Neural cell (in vitro differentiated cells): Measurements from ENCODE around the gene HES3. TPM values are rescaled to one million over a fixed set of nuclear protein-coding genes. Genes with fewer than 3 reads are reported as not detected.
A peak's percentile ranks its signal among the peaks of the same experiment; 100 is the strongest.

Source experiments
- H2AFZ ChIP-seq: fragments of 200-600, 300-800 bp; sonication (generic), shearing (Covaris generic); 2 replicates; pipeline ENCODE4 v1.6.0; 2014; ENCODE audit warnings: low read depth, mild to moderate bottlenecking, antibody characterized with exemption, low read length, moderate library complexity
- H3F3A ChIP-seq: fragments of 200-600 bp; shearing (Covaris generic); 2 replicates; pipeline ENCODE4 v1.6.1; 2016; ENCODE audit warnings: mild to moderate bottlenecking, moderate library complexity, mixed read lengths, antibody characterized with exemption, low read length; ENCODE audit not compliant: insufficient read depth, poor library complexity, severe bottlenecking
- H3K27ac ChIP-seq: fragments of 200-600, 300-800 bp; sonication (generic), shearing (Covaris generic); 2 replicates; pipeline ENCODE4 v1.5.1; 2014; ENCODE audit warnings: mild to moderate bottlenecking, low read length, moderate library complexity
- H3K27me3 ChIP-seq: fragments of 300-800, 200-600 bp; sonication (generic), shearing (Covaris generic); 2 replicates; pipeline ENCODE4 v1.6.0; 2014; ENCODE audit warnings: mild to moderate bottlenecking, low read depth, low read length, moderate library complexity; ENCODE audit not compliant: insufficient read depth
- H3K36me3 ChIP-seq: fragments of 300-800, 200-600 bp; sonication (generic), shearing (Covaris generic); 2 replicates; pipeline ENCODE4 v1.5.1; 2014; ENCODE audit warnings: mild to moderate bottlenecking, antibody characterized with exemption, low read length, moderate library complexity; ENCODE audit not compliant: insufficient read depth
- H3K4me2 ChIP-seq: fragments of 300-800, 200-600 bp; sonication (generic), shearing (Covaris generic); 2 replicates; pipeline ENCODE4 v1.6.0; 2014; ENCODE audit warnings: mild to moderate bottlenecking, low read length
- H3K4me3 ChIP-seq: fragments of 300-800, 200-600 bp; sonication (generic), shearing (Covaris generic); 2 replicates; pipeline ENCODE4 v1.5.1; 2014; ENCODE audit warnings: mild to moderate bottlenecking, low read length, moderate library complexity
- H3K79me2 ChIP-seq: fragments of 200-600 bp; shearing (Covaris generic); replicated peaks from 2 replicates; pipeline ENCODE4 v1.6.0; 2014; ENCODE audit warnings: mild to moderate bottlenecking, low read length, moderate library complexity; ENCODE audit not compliant: insufficient read depth
- H3K9ac ChIP-seq: fragments of 300-800, 200-600 bp; sonication (generic), shearing (Covaris generic); 2 replicates; pipeline ENCODE4 v1.6.1; 2016; ENCODE audit warnings: mild to moderate bottlenecking, low read length, mixed read lengths
- H3K9me2 ChIP-seq: fragments of 200-600 bp; shearing (Covaris generic); 2 replicates; pipeline ENCODE4 v1.6.1; 2016; ENCODE audit warnings: mild to moderate bottlenecking, low read length, mixed read lengths; ENCODE audit not compliant: insufficient read depth
- H3K9me3 ChIP-seq: fragments of 200-600, 300-800 bp; sonication (generic), shearing (Covaris generic); 2 replicates; pipeline ENCODE4 v1.6.1; 2016; ENCODE audit warnings: mild to moderate bottlenecking, mixed run types, low read length, moderate library complexity, mixed read lengths
- H4K20me1 ChIP-seq: fragments of 200-600 bp; shearing (Covaris generic); 2 replicates; pipeline ENCODE4 v1.6.1; 2016; ENCODE audit warnings: mild to moderate bottlenecking, mixed run types; ENCODE audit not compliant: insufficient read depth
- EP300 ChIP-seq: fragments of 450-650 bp; conservative IDR thresholded peaks from 2 replicates; pipeline ENCODE4 v1.6.1; 2014; ENCODE audit warnings: antibody characterized with exemption, mild to moderate bottlenecking, moderate library complexity; ENCODE audit not compliant: poor library complexity, severe bottlenecking
- EZH2 ChIP-seq: fragments of 200-600, 300-800 bp; shearing (Covaris generic), sonication (generic); IDR thresholded peaks from 2 replicates; pipeline ENCODE4 v1.6.1; 2014; ENCODE audit warnings: antibody characterized with exemption, low read length, borderline replicate concordance, mild to moderate bottlenecking; ENCODE audit not compliant: insufficient read depth, poor library complexity, severe bottlenecking
- MXI1 ChIP-seq: fragments of 450-650 bp; conservative IDR thresholded peaks from 2 replicates; pipeline ENCODE4 v1.6.1; 2014; ENCODE audit warnings: antibody characterized with exemption, mild to moderate bottlenecking; ENCODE audit not compliant: poor library complexity, severe bottlenecking
- POLR2AphosphoS5 ChIP-seq: IDR thresholded peaks from 2 replicates; pipeline ENCODE4 v1.6.1; 2012
- RAD21 ChIP-seq: fragments of 450-650 bp; conservative IDR thresholded peaks from 2 replicates; pipeline ENCODE4 v1.6.1; 2014; ENCODE audit warnings: antibody characterized with exemption, mild to moderate bottlenecking, moderate library complexity
- SMC3 ChIP-seq: fragments of 450-650 bp; conservative IDR thresholded peaks from 2 replicates; pipeline ENCODE4 v1.6.1; 2014; ENCODE audit warnings: antibody characterized with exemption, mild to moderate bottlenecking, moderate library complexity; ENCODE audit not compliant: poor library complexity
- TAF1 ChIP-seq: IDR thresholded peaks from 2 replicates; pipeline ENCODE4 v1.6.1; 2012; ENCODE audit warnings: low read depth
- polyA minus RNA-seq: library from RNA; depleted of rRNA, polyadenylated mRNA; stranded (reverse); fragments of >200 nt; gene quantifications from 2 replicates; pipeline ENCODE4 v1.2.3, GENCODE V29; 2014
- polyA plus RNA-seq: library from polyadenylated mRNA; depleted of rRNA; stranded (reverse); fragments of >200 nt; gene quantifications from 2 replicates; pipeline ENCODE4 v1.2.3, GENCODE V29; 2014
- TF ChIP-seq, protein P1 (sequence below): fragments of 450-650 bp; IDR thresholded peaks from 2 replicates; pipeline ENCODE4 v1.5.1; 2014; ENCODE audit warnings: antibody characterized with exemption, mild to moderate bottlenecking, moderate library complexity; ENCODE audit not compliant: poor library complexity, severe bottlenecking
- TF ChIP-seq, protein P2 (sequence below): IDR thresholded peaks from 2 replicates; pipeline ENCODE4 v1.6.1; 2012; ENCODE audit warnings: borderline replicate concordance

HES3 gene
- polyA plus RNA-seq (not detected in 2 replicates), polyA minus RNA-seq (not detected in 2 replicates)

DNA sequence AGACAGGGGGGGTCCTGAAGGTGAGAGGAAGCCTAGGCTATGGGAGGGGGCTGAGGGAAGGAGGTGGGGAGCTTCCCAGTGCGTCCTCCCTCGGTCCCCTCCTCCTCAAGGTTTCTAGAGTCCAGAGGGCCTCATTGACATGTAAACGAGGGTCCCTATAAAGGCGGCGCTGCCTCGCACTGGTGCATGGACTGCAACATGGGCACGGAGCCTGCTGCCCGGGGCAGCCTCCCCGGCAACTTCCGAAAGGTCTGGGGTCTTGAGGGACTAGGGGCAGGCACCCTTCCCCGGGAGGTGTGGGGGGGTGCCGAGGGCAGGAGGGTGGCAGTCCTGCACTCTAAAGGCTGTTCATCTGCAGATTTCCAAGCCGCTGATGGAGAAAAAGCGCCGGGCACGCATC is at the start of gene HES3:
Gene HES3 (plus strand): TSS at position 187 of the 400 bp plus-strand sequence. CDS start 187 bp downstream, at position 374.
- Histone ChIP-seq H3K79me2 (no peaks in the 10 kb centered on the region), H3K4me3 (peak within 1 kb of the TSS; percentile 68), H3K36me3 (no peaks in the 10 kb centered on the region), H3F3A (no peaks in the 10 kb centered on the region), H4K20me1 (no peaks in the 10 kb centered on the region), H3K27ac (no peak within 1 kb of the TSS), H3K9ac (peak within 1 kb of the TSS; percentile 60), H2AFZ (no peak within 1 kb of the TSS), H3K9me2 (no peaks in the 10 kb centered on the region), H3K9me3 (no peaks in the 10 kb centered on the region), H3K4me2 (no peak within 1 kb of the TSS), H3K27me3 (peaks cover 64% of the 10 kb centered on the region)
- TF ChIP-seq MXI1 (no peak), EZH2 (no peak), TAF1 (no peak), POLR2AphosphoS5 (no peak), EP300 (no peak), SMC3 (no peak)
- TF ChIP-seq, protein P1, sequence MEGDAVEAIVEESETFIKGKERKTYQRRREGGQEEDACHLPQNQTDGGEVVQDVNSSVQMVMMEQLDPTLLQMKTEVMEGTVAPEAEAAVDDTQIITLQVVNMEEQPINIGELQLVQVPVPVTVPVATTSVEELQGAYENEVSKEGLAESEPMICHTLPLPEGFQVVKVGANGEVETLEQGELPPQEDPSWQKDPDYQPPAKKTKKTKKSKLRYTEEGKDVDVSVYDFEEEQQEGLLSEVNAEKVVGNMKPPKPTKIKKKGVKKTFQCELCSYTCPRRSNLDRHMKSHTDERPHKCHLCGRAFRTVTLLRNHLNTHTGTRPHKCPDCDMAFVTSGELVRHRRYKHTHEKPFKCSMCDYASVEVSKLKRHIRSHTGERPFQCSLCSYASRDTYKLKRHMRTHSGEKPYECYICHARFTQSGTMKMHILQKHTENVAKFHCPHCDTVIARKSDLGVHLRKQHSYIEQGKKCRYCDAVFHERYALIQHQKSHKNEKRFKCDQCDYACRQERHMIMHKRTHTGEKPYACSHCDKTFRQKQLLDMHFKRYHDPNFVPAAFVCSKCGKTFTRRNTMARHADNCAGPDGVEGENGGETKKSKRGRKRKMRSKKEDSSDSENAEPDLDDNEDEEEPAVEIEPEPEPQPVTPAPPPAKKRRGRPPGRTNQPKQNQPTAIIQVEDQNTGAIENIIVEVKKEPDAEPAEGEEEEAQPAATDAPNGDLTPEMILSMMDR, result no peak
- TF ChIP-seq, protein P2, sequence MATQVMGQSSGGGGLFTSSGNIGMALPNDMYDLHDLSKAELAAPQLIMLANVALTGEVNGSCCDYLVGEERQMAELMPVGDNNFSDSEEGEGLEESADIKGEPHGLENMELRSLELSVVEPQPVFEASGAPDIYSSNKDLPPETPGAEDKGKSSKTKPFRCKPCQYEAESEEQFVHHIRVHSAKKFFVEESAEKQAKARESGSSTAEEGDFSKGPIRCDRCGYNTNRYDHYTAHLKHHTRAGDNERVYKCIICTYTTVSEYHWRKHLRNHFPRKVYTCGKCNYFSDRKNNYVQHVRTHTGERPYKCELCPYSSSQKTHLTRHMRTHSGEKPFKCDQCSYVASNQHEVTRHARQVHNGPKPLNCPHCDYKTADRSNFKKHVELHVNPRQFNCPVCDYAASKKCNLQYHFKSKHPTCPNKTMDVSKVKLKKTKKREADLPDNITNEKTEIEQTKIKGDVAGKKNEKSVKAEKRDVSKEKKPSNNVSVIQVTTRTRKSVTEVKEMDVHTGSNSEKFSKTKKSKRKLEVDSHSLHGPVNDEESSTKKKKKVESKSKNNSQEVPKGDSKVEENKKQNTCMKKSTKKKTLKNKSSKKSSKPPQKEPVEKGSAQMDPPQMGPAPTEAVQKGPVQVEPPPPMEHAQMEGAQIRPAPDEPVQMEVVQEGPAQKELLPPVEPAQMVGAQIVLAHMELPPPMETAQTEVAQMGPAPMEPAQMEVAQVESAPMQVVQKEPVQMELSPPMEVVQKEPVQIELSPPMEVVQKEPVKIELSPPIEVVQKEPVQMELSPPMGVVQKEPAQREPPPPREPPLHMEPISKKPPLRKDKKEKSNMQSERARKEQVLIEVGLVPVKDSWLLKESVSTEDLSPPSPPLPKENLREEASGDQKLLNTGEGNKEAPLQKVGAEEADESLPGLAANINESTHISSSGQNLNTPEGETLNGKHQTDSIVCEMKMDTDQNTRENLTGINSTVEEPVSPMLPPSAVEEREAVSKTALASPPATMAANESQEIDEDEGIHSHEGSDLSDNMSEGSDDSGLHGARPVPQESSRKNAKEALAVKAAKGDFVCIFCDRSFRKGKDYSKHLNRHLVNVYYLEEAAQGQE, result no peak

- no peaks in the 10 kb centered on the region for H4K20me1 ChIP-seq
- H2AFZ ChIP-seq, result no peak overlapping the region
- no peaks in the 10 kb centered on the region for H3K36me3 ChIP-seq
- H3K79me2 ChIP-seq, result peaks cover 21% of the 10 kb centered on the region
- no peaks in the 10 kb centered on the region for H3K9me3 ChIP-seq
- no peaks in the 10 kb centered on the region for H3F3A ChIP-seq
- no peaks in the 10 kb centered on the region for H3K27me3 ChIP-seq
- H3K27ac ChIP-seq, result no peak overlapping the region
- peak overlapping the region; percentile 89 for H3K9ac ChIP-seq
- no peak for TF ChIP-seq SMC3
- TF ChIP-seq EZH2, result no peak
- TF ChIP-seq, protein P2, result no peak
- TF ChIP-seq RAD21, result no peak
- no peak for TF ChIP-seq EP300
- TF ChIP-seq, protein P1, result no peak
- TF ChIP-seq POLR2AphosphoS5, result no peak
- TF ChIP-seq MXI1, result no peak
- TF ChIP-seq TAF1, result no peak
- no peaks in the 10 kb centered on the region for H3K9me2 ChIP-seq
- H3K4me2 ChIP-seq, result peak overlapping the region; percentile 98
- H3K4me3 ChIP-seq, result peak overlapping the region; percentile 94
Measured at GRCh38 chr1:6197746-6198427, 46.1 kb upstream of the HES3 start.
